ENCODE measurements around the gene PLAC8. TPM values are rescaled to one million over a fixed set of nuclear protein-coding genes. Genes with fewer than 3 reads are reported as not detected.
"Not testable (repeated sequence)": the region's sequence is repeated elsewhere in the genome, so short reads cannot be mapped to it uniquely, and the experiment has no call there.

Gene PLAC8
- total and polyA plus RNA-seq, 2 donors (not counting 1 experiment from before 2014, with no cell fraction given), result 125 to 499 TPM

GRCh38 chr4:83046693-83047473 lies 67.6 kb downstream of the PLAC8 start:
- no peaks in the 10 kb centered on the region for H3K4me1 ChIP-seq (ENCODE audit: control insufficient read depth in 2 of 2, insufficient read depth in 2 of 2, low read length in 2 of 2)
- H3K79me2 ChIP-seq (ENCODE audit: control insufficient read depth, insufficient read depth, low read length), result peaks cover 28% of the 10 kb centered on the region
- POLR2A ChIA-PET, result interaction anchor here (0.7 kb wide), 1 partner anchor 12 kb away, joined by 4 read pairs; the partner anchor contains the start of gene COPS4
- H3K4me3 ChIP-seq (ENCODE audit: control extremely low read depth in 1 of 5, extremely low read depth in 1 of 5, insufficient read depth in 1 of 5, low read depth in 2 of 5, low read length in 4 of 5), result no peak overlapping the region
- Mint-ChIP-seq H3K4me3 (no peak overlapping the region), H3K4me1 (peaks cover 8% of the 10 kb centered on the region), H3K27ac (no peak overlapping the region), H3K9me3 (ENCODE audit: insufficient read depth) (no peaks in the 10 kb centered on the region), H3K27me3 (no peaks in the 10 kb centered on the region)
- CTCF ChIA-PET, result interaction anchor here (2.3 kb wide), 1 partner anchor 237 kb away, joined by 5 read pairs; the partner anchor contains the start of gene COQ2
- no peaks in the 10 kb centered on the region for H3K27me3 ChIP-seq (replicated peaks in 1 of 4; ENCODE audit: control extremely low read depth in 1 of 4, control insufficient read depth in 3 of 4, insufficient read depth in 4 of 4, low read length in 3 of 4)
- H3K36me3 ChIP-seq (replicated peaks in 1 of 2; ENCODE audit: control extremely low read depth in 1 of 2, control insufficient read depth in 1 of 2, extremely low read depth in 1 of 2, insufficient read depth in 2 of 2, low read length in 1 of 2), result peaks cover 5 to 22% of the 10 kb centered on the region in 2 experiments
- H3K9ac ChIP-seq (ENCODE audit: low read length), result no peak overlapping the region
- H4K20me1 ChIP-seq (ENCODE audit: control insufficient read depth, insufficient read depth, low read length, poor library complexity, severe bottlenecking), result peaks cover 9% of the 10 kb centered on the region
- DNase-seq (no peak), ATAC-seq (ENCODE audit: low read depth) (no peak)
- WGBS (ENCODE audit: insufficient coverage), result 96% methylated on average over 4 of the region's 8 CpGs
- H3K9me3 ChIP-seq (ENCODE audit: control extremely low read depth in 1 of 3, control insufficient read depth in 2 of 3, insufficient read depth in 1 of 3, low read length in 2 of 3), result no peaks in the 10 kb centered on the region
- H2AFZ ChIP-seq (ENCODE audit: insufficient read depth, low read depth, low read length, poor library complexity, severe bottlenecking), result no peak overlapping the region
- no peak for TF ChIP-seq EZH2 (IDR thresholded peaks at IDR 0.05; ENCODE audit: borderline replicate concordance, insufficient read depth, low read depth, low read length, poor library complexity, severe bottlenecking)
- no peak for TF ChIP-seq CTCF (IDR thresholded peaks at IDR 0.05)
- intact Hi-C loops (cut with micrococcal nuclease), result no loop called here
- no peak overlapping the region for H3K4me2 ChIP-seq (replicated peaks; ENCODE audit: low read depth, low read length, poor library complexity, severe bottlenecking)
- H3K27ac ChIP-seq (ENCODE audit: low read length in 2 of 2), result no peak overlapping the region

- ChIA-PET CTCF (no interaction called here), POLR2A (no interaction called here)
- ATAC-seq (ENCODE audit: low read depth) (no peak), DNase-seq (no peak)
- H3K79me2 ChIP-seq (ENCODE audit: control insufficient read depth, insufficient read depth, low read length), result peaks cover 56% of the 10 kb centered on the region
- no peaks in the 10 kb centered on the region for H3K9me3 ChIP-seq (ENCODE audit: control extremely low read depth in 1 of 3, control insufficient read depth in 2 of 3, insufficient read depth in 1 of 3, low read length in 2 of 3)
- peaks cover 28% of the 10 kb centered on the region for H4K20me1 ChIP-seq (ENCODE audit: control insufficient read depth, insufficient read depth, low read length, poor library complexity, severe bottlenecking)
- H2AFZ ChIP-seq (ENCODE audit: insufficient read depth, low read depth, low read length, poor library complexity, severe bottlenecking), result no peak overlapping the region
- no peaks in the 10 kb centered on the region for H3K9me3 Mint-ChIP-seq (ENCODE audit: insufficient read depth)
- H3K27ac Mint-ChIP-seq, result no peak overlapping the region
- intact Hi-C loops (cut with micrococcal nuclease), result no loop called here
- no peak overlapping the region for H3K9ac ChIP-seq (ENCODE audit: low read length)
- H3K27me3 ChIP-seq (replicated peaks in 1 of 4; ENCODE audit: control extremely low read depth in 1 of 4, control insufficient read depth in 3 of 4, insufficient read depth in 4 of 4, low read length in 3 of 4), result no peaks in the 10 kb centered on the region
- no peak for TF ChIP-seq CTCF (IDR thresholded peaks at IDR 0.05)
- no peak for TF ChIP-seq EZH2 (IDR thresholded peaks at IDR 0.05; ENCODE audit: borderline replicate concordance, insufficient read depth, low read depth, low read length, poor library complexity, severe bottlenecking)
- H3K4me1 ChIP-seq (ENCODE audit: control insufficient read depth in 2 of 2, insufficient read depth in 2 of 2, low read length in 2 of 2), result no peaks in the 10 kb centered on the region
- no peak overlapping the region for H3K4me3 Mint-ChIP-seq
- peaks cover 3 to 6% of the 10 kb centered on the region in 2 experiments for H3K36me3 ChIP-seq (replicated peaks in 1 of 2; ENCODE audit: control extremely low read depth in 1 of 2, control insufficient read depth in 1 of 2, extremely low read depth in 1 of 2, insufficient read depth in 2 of 2, low read length in 1 of 2)
- H3K4me2 ChIP-seq (replicated peaks; ENCODE audit: low read depth, low read length, poor library complexity, severe bottlenecking), result no peak overlapping the region
- no peaks in the 10 kb centered on the region for H3K27me3 Mint-ChIP-seq
- H3K27ac ChIP-seq (ENCODE audit: low read length in 2 of 2), result no peak overlapping the region
- H3K4me1 Mint-ChIP-seq, result peaks cover 22% of the 10 kb centered on the region
- WGBS (ENCODE audit: insufficient coverage), result 96% methylated on average over 6 of the region's 14 CpGs
- no peak overlapping the region for H3K4me3 ChIP-seq (ENCODE audit: control extremely low read depth in 1 of 5, extremely low read depth in 1 of 5, insufficient read depth in 1 of 5, low read depth in 2 of 5, low read length in 4 of 5)
Observed at GRCh38 chr4:83043801-83044407, 70.6 kb downstream of the PLAC8 start.

GRCh38 chr4:83043157-83043556 lies 71.4 kb downstream of the PLAC8 start:
- H3K9me3 Mint-ChIP-seq (ENCODE audit: insufficient read depth); H3K27me3 Mint-ChIP-seq; H3K9me3 ChIP-seq (ENCODE audit: control extremely low read depth in 1 of 3, control insufficient read depth in 2 of 3, insufficient read depth in 1 of 3, low read length in 2 of 3); H3K9ac ChIP-seq (ENCODE audit: low read length); H3K4me3 Mint-ChIP-seq; H3K36me3 ChIP-seq (replicated peaks in 1 of 2; ENCODE audit: control extremely low read depth in 1 of 2, control insufficient read depth in 1 of 2, extremely low read depth in 1 of 2, insufficient read depth in 2 of 2, low read length in 1 of 2); intact Hi-C loops (cut with micrococcal nuclease); DNase-seq; H3K4me1 ChIP-seq (ENCODE audit: control insufficient read depth in 2 of 2, insufficient read depth in 2 of 2, low read length in 2 of 2); H3K4me3 ChIP-seq (ENCODE audit: control extremely low read depth in 1 of 5, extremely low read depth in 1 of 5, insufficient read depth in 1 of 5, low read depth in 2 of 5, low read length in 4 of 5); H3K27ac ChIP-seq (ENCODE audit: low read length in 2 of 2); H3K4me2 ChIP-seq (replicated peaks; ENCODE audit: low read depth, low read length, poor library complexity, severe bottlenecking); H3K27ac Mint-ChIP-seq; H3K27me3 ChIP-seq (replicated peaks in 1 of 4; ENCODE audit: control extremely low read depth in 1 of 4, control insufficient read depth in 3 of 4, insufficient read depth in 4 of 4, low read length in 3 of 4); ATAC-seq (ENCODE audit: low read depth); POLR2A ChIA-PET; CTCF ChIA-PET; H2AFZ ChIP-seq (ENCODE audit: insufficient read depth, low read depth, low read length, poor library complexity, severe bottlenecking): not testable (repeated sequence)
- Histone ChIP-seq H4K20me1 (ENCODE audit: control insufficient read depth, insufficient read depth, low read length, poor library complexity, severe bottlenecking) (peaks cover 29% of the 10 kb centered on the region), H3K79me2 (ENCODE audit: control insufficient read depth, insufficient read depth, low read length) (peaks cover 64% of the 10 kb centered on the region)
- peaks cover 23% of the 10 kb centered on the region for H3K4me1 Mint-ChIP-seq
- no CpG with 5 or more reads among the region's 2 CpGs for WGBS (ENCODE audit: insufficient coverage)
